Measurements from ENCODE around the gene NECTIN1.

NECTIN1 gene

DNA sequence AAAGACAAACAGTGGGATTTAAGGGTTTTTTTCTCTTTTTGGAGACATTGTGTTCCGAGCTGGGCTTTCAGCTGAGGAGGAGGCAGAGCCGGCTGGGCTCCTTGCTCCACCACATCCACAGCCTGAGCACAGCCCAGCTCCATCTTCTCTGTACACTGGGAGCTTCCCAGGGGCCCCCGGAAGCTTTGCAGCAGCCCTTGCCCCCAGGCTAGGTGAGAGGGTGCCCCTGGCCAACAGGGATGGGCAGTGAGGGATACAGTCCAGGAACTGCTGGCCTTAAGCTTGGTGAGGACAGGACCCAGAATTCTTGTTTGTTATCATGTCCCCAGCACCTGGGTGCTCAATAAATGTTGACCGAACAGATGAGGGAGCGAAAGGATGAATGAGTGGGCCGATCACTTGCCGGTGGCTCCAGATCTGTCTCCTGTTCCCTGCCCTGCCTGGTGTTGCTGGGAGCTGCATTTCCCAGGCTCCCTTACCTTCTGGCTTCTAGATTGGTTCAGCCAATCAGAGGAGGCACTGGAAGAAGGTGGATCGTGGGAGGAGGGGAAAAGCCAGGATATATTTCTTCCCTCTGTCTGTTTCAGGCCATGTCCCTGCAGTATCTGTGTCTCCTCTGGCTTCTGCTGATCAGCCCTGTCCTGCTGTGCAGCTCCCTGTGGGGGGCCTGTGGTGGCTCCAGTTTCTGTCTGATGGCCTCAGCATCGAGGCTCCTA is 26.5 kb upstream of the NECTIN1 start:
- no peak for DNase-seq (ENCODE audit: low read depth in 2 of 2)

DNA sequence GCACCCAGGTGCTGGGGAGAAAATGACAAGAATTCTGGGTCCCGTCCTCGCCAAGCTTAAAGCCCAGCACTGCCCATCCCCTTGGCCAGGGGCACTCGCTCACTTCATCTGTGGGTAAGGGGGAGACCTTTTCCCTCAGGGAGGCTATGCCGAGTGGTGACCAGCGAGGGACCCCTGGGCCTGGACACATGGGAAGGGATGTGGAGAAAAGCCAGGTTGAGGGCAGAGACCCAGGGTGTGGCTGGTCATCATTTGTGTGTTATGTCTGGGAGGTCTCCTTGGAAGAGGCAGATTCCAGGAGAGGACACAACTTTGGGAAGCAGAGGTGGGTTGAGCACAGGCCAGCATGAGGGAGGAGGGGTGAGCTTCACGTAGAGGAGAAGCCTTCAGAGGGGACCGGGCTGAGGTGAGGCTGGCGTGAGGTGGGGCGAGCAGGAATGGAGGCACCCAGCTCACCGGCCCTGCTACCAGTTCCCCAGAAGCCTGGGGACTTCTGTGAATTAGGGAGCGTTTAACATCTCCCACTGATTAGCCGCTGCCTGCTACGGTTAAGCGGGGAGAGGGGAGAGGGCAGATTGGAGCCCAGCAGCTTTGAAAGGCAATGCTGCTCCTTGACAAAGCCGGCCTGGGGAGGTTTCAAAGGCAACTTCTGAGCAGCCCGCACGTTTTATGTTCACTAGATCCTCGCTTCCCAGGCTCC is 25.8 kb upstream of the NECTIN1 start:
- no peak for DNase-seq (ENCODE audit: low read depth in 2 of 2)

DNA sequence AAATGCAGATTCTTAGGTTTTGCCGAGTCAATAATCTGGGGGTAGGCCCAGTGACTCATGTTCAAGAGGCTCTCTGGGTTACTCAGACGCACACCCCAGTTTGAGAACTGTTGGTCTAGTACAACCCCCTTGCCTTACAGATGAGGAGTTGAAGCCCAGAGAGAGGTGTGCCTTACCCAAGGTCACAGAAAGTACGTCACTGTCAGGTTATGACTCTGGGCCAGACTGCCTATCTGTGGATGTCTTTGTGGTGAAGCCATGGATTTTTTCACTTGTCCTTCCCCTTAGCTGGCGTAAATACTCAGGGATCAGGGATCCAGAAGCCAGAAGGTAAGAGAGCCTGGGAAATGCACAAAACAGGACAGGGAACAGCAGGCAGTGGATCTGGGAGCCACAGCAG is 25.2 kb upstream of the NECTIN1 start:
- DNase-seq (ENCODE audit: low read depth in 2 of 2), result no peak

DNA sequence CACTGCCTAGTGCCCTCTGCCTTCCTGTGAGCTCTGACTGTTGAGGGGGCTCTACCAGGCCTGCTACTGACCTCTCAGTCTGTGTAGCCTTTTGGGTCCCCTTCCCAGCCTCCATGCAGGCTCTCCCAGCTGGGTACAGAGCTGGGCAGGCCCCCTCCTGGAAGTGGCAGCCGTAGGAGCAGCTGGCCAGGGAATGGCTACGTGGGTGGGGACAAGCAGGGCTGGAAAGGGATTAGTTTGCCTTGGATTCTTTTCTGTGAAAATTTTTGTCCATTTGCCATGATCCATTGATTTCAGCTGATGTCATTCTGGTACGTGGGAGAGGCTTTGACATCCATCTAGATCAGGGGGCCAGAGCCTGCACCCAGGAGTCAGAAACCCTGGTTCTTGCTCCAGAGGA is 23.9 kb upstream of the NECTIN1 start:
- no peak for DNase-seq (ENCODE audit: low read depth in 2 of 2)

DNA sequence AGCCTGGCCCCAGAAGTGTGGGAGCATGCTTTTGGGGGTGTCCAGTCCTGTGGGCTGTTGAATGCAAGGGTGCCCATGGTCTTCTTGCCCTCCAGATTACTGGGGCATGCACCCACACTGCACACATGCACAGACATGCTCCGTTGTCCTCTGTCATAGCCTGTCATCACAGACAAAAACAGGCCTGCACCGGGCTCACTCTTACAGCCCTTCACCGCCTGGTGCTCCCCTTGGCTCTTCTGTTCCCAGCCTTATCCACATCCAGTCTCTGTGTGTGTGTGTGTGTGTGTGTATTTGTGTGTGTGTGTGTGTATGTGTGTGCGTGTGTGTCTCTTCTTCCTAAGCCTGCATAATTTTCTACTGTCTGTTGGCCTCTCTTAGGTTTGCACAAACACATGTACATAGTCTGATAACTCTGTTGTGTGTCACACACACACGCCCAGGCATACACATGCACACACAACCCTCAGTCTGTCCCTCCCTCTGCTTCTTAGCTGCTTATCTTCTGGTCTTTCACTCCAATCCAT is 23.4 kb upstream of the NECTIN1 start:
- no peak for DNase-seq (ENCODE audit: low read depth in 2 of 2)

DNA sequence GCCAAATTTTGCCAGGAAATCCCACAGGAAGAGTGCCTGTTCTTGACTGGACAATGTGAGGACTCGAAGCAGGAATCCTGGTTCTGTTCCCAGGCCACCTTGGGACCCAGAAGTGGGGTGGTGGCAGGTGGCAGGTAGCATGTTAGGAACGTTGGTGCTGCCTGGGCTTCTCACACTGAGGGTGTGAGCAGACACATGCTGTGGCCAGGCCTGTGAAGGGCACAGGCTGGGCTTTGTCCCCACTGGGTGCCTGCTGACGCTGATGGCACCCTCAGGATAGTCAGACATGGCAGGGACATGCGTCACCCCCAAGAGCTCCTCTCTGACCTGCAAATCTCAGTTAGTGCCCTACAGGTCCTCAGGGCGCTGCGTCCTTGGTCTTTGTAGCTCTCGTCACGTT is 21.1 kb upstream of the NECTIN1 start:
- DNase-seq (ENCODE audit: low read depth in 2 of 2), result no peak

DNA sequence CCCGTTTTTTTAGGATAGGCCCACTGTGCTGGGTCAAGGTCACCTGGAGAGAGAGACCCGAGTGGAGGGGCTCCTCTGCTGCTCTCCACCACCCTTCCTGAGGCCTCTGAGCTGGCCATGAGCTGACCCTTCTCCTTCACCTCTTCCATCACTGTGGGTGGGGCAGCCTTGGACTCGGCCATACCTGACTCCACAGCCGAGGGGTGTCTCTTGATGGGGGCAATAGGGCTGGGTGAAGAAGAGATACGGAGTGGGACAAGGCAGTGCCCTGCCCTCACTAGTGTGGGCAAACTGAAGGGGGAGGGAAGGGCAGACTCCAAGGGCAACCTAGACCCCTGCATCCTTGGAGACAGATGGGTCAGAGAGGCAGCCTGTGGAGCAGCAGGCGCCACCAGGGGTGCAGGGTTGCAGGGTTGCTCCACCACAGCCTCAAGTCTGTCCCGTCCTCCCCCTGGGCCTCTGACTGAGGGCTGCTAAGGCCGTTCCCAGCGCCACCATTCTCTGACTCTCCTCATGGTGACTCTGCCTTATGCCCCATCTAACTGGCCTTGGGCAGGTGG is 20.1 kb upstream of the NECTIN1 start:
- DNase-seq (ENCODE audit: low read depth in 2 of 2), result no peak

DNA sequence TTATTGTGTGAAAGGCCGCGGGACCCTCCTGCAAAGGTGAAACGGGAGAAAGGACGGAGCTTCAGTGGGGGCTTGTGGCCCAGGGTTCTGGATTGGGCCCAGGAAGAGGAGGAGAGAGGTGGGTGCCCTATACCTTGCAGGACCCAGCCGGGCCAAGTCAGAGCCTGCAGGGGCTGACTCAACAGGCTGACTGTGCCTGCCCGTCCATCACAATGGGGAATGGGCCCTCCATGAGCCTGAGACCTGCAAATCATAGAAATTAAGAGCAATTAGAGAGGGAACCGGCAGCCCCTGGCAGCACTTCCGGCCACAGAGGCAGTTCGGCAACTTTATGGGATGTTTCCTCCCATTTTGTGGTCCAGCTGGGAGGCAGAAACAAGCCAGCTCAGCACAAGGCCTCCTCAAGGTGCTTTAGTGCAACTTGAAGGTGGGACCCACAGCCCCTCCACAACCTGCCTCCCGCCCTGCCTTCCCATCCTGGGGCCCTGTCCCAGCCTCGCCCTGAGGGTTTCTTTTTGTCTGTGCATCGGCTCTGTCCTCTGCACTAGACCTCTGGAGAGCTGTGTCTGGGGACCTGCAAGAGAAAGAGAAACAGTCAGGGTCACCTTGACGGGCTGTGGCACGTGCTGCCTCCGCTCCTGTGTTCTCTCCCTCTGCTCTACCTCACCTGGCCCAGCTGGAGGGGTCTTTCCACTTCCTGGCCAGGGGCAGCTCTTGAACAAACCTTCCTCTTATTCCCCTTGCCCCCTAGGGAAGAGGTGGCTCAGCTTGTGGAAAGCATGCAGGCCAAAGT is 19.1 kb upstream of the NECTIN1 start:
- no peak for DNase-seq (ENCODE audit: low read depth in 2 of 2)

DNA sequence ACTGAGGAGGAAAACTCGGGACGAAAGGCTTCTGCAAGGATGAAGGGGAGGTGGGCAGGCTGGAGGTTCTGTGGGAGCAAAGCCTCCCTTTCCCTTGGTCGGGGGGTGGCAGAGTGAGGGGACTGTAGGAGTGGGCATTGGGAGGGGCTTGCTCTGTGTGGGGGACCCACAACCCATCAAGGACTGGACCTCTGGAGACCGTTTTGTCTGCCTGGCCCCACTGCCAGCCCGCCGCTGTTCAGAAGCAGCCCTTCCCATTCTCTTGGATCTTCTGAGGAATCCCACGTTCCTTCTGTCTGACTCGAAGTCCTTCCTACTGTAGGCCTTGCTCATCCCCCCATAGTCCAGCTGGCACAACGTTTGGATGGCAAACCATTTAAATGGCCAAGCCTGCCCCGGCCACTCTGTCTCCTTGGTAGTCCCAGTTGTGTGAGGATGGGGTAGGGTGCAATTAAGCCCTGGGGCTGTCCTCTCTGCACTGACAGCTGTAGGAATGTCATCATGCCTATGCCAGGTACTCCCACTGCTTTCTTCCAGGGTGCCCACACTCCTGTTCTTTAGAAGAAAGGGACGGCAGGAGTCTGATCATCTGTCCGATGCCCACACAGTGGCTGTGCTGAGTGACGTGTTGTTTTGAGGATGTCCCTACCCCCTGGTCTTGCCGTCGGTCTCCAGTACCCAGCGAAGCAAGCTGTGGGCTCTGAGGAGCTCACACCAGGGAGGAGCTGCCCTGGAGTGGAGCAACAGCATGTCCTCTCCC is 17.0 kb upstream of the NECTIN1 start:
- no peak for DNase-seq (ENCODE audit: low read depth in 2 of 2)

DNA sequence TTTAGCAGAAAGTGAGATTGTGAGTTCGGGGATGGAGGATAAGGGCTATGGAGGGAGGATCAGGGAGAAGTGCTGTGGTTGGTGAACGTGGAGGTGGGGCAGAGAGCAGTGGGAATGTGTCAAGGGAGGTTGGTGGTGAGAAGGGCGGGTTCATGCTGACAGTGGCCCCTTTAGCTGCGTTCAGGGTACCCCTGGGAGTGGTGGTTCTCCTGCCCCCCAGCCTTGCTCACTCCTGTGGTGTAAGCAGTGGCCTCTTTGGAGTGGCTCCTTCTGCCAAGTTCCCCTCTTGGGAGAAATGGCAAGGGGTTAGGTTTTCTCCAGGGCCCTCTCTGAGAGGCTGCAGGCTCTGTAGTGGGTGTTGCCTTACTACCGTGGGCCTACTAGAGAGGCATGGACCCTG is 16.1 kb upstream of the NECTIN1 start:
- DNase-seq (ENCODE audit: low read depth in 2 of 2), result no peak

DNA sequence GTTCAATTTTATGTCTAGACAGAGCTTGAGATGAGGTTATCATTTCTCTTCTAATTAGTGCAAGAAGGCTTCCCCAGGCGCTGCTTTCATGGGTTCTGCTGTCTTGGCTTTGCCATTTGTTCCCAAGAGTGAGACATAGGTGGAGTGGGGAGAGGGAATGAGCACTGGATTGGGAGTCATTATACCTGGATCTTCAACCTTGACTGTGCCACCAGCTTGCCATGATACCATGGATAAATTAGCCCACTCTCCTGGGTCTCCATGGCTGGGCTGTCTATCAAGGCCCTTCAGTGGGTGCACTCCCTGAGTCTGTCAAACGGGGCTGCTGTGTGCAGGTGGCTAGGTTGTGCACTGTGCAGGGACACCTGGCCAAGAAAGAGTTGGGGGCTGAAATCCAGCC is 15.6 kb upstream of the NECTIN1 start:
- no peak for DNase-seq (ENCODE audit: low read depth in 2 of 2)

DNA sequence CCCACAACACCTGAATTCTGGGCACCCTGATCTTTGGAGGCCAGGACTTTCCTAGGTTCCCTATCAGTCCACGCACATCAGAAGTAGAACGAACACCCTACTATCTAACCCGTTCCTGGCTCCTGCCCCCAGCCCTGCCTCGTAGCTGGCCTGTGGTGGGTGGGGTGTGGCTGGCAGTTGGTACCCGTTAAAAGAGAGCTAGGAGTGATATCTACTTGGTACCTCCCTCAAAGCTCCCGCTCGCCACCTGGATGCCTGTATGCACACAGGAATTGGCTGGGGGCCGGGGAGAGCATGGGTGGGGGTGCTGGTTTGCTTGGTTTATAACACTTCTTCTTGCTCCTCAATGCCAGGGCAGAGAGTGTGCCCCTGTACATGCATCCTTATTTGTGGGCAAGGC is 14.0 kb upstream of the NECTIN1 start:
- no peak for DNase-seq (ENCODE audit: low read depth in 2 of 2)

DNA sequence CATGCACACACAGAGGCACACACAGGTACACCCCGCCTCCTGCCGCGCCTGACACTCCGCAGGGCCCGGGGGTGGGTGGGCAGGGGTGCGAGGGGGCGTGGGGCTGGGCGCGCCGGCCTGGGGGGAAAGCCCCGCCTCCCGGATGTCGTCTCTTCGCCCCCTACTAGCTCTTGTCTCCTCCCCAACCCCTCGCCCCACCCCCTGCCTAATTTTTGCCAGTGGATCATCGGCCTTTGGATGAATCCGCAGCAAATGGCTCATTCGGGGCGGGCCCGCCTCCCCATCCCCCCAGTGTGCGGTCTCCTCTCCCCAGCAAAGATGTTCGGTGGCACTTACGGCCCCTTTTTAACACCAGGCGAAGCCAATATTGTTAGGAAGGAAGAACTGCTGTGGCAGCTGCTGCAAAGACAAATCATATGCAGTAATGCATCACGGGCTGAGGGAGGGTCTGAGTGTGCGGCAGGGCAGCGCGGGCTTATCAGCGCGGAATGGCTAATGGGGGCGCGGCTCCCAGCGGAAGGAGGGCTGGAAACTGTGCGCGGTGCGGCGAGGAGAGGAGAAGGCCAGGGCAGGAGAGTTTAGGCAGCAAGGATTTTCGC is 13.4 kb upstream of the NECTIN1 start:
- no peak for DNase-seq (ENCODE audit: low read depth in 2 of 2)

DNA sequence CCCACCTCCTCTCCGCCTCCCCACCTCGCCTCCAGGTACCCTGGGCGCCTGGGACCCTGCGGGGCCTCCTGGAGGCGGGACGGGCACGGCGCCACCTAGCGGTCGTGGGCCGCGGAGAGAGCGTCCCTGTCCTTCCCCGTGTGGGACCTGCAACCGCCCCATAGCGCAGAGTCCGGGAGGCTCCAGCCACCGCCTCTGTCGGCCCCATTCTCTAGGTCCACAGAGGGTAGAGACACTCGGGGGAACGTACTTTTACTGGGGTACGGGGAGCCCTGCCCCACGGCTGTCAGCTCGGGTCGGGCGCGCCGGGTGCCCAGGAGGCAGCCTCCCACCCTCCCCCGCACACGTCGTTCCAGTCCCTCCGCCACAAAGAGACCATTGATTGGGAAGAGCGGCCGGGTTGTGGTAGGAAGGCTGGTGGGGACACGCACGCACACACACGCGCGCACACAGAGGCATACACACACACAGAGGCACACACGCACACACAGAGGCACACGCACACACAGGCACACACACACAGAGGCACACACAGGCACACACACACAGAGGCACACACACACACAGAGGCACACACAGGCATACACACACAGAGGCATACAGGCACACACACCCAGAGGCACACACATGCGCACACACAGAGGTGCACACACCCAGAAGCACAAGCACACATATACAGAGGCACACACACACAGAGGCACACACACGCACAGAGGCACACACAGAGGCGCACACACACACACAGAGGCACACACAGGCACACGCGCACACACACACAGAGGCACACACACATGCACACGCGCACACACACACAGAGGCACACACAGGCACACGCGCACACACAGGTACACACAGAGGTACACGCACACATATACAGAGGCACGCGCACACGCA is 12.6 kb upstream of the NECTIN1 start:
- peak in 1 of 2 donors; percentile 56 for DNase-seq (ENCODE audit: low read depth in 2 of 2)

DNA sequence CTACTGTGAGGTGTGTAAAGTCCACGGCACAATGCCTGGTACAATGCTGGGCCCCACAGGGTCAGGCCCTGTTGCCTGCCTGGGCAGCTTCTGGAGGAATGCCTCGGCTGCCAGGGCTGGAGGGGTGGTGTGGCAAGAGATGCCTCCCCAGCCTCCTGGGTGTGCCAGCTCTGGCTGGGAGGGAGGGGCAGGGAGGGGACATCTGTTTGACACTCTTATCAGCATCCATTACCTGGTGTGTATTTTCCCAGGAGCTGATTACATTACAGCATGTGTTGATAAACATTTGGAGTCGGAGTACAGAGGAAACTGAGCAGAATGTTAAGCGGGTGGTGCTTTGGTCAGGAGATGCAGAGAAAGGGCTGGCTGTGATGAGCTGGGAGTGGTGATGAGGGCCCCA is 11.0 kb upstream of the NECTIN1 start:
- no peak for DNase-seq (ENCODE audit: low read depth in 2 of 2)

DNA sequence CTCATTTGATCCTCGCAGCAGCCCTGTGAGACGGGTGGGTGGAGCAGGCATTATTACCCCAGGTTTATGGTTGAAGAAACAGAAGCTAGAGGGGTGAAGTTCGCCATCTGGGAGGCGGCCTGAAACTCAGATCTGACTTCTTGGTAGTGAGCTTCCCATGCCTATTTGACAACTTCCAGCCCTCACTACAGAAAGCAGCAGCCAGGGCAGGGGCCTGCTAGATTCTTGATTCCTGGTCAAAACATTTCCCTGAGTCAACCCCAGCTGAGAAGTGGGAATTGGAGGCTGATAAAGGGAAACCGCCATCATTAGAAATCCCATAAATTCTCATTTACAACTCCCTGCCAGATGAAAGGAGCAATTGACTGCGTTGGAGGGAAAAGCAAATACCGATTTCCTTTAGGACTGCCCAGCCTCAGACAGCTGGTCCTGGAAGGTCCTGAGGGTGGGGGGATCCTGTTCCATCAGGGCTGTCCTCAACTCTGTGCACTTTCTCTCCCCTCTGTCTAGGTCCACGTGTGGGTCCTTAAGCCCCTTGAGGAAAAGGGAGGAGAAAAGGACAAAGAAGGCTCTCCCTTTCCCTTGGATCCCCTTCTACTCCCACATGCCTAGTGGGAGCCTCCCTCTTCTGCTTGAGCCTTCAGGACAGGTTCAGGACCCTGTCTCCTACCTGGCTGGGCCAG is 10.2 kb upstream of the NECTIN1 start:
- no peak for DNase-seq (ENCODE audit: low read depth in 2 of 2)

DNA sequence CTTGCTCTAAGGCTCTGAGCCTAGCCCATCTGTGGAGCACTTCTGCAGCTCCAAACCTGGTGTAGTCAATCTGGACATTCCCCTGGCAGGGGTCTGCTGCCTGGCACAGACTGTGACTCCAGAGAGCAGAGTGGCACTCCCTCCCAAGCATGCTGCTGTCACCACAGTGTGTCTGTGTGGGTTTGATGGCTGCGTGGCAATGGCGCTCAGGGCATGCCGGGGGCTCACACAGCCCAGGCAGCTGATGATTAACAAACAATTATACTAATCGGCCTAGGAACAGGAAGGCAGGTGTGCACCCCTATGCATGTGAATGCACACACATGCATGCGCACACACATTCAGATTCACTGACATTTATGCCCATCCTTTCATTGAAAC is 9.0 kb upstream of the NECTIN1 start:
- no peak for DNase-seq (ENCODE audit: low read depth in 2 of 2)

DNA sequence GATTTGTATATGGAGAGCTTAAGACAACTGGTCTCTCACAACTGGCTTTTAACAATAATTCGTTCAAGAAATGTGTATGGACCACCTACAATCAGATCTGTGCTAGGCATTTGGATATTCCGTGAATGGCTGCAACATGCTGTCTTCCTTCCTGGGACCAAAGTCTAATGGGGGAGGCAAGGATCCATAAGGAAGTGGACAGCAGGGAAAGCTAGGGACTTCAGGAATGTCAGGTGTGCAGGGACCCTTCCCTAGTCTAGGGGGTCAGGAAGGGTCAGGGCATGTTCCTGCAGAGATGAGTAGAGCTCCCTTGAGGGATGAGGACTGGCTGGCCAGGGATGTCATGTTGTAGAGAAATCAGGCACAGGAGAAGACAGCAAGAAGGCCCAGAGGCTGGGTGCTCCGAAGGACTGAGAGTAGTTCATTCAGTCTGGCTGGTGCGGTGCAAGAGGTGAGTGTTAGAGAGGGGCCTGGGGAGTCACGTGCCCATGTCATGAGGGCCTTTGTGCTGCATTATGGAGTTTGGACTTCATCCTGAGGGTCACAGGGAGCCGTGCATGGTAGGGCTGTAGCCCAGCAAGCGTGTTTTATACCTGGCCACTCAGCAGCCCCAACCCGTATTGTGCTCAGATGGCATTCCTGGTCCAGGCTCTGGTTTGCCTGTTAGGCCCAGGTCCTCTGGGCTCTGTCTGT is 8.5 kb upstream of the NECTIN1 start:
- no peak for DNase-seq (ENCODE audit: low read depth in 2 of 2)

DNA sequence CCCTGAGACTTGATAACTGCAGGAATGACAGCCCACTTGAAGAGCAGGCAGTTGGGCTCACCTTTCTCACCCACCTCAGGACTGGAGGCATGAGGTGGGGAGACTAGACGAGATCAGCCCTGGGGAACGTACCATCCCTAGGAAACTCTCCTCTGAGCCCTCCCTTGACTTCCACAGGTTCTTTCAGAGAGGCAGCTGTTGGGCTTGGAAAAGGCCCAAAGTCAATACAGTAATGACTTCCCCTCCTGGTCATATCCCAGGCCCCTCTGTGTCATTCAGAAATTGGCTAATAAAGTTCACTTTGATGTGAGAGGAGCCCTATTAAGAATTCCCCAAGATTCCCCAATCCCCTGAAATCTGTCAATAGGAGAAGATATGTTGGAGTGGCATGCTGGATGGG is 5.8 kb upstream of the NECTIN1 start:
- DNase-seq (ENCODE audit: low read depth in 2 of 2), result no peak

Data from stimulated activated CD4-positive, alpha-beta T cell treated with anti-CD3 and anti-CD28 coated beads, Interleukin-15, amount 100 ng/mL, for 48 hours (primary cell).